Measurements from ENCODE around the gene LDLRAD2.

- no peak for TF ChIP-seq CTCF (IDR thresholded peaks at IDR 0.05)
- TF ChIP-seq POLR2A (IDR thresholded peaks at IDR 0.05) = no peak
These were observed 51.9 kb downstream of the LDLRAD2 start for GRCh38 chr1:21863981-21864380.

Measured in testis (tissue), 2 donors.